Measurements from ENCODE around the gene ADAMTSL3.

Gene ADAMTSL3

DNA sequence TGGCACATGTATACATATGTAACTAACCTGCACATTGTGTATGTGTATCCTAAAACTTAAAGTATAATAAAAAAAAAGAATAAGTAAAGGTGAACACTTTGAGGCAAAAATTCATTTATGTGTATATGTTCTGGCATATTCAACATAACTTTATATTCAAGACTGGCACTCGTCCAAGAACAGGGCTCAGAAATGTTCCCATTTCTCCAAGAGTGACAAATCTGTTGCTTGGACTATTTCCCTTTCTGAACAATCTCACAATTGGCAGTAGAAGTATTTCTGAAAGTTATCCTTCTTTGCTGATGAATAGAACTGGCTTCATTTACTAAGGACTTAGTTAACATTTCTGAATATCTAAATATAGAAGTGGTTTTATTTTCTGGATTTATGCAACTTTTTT is 212.8 kb downstream of the ADAMTSL3 start:
- no peak for DNase-seq (ENCODE audit: low read depth in 2 of 3, low spot score in 2 of 3)

DNA sequence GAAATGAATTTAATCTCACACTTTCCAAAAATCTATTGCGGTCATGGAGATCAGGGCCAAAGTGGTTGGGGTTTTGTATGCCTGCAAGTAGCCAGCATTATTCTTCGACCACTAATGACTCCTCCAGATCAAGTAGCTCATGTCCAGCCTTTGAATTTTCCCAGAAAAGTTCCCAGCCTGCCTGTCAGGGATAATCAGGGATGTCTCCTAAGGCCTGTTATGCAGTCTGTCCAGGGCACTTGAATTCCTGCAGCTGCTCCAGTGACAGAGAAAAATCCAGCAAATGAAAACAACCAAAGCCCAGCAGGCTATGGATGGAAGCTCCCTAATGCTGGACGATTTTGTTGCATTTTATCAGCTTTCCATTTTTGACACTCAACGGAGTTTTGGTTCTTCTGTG is 215.4 kb downstream of the ADAMTSL3 start:
- DNase-seq (ENCODE audit: low read depth in 2 of 3, low spot score in 2 of 3) = no peak

DNA sequence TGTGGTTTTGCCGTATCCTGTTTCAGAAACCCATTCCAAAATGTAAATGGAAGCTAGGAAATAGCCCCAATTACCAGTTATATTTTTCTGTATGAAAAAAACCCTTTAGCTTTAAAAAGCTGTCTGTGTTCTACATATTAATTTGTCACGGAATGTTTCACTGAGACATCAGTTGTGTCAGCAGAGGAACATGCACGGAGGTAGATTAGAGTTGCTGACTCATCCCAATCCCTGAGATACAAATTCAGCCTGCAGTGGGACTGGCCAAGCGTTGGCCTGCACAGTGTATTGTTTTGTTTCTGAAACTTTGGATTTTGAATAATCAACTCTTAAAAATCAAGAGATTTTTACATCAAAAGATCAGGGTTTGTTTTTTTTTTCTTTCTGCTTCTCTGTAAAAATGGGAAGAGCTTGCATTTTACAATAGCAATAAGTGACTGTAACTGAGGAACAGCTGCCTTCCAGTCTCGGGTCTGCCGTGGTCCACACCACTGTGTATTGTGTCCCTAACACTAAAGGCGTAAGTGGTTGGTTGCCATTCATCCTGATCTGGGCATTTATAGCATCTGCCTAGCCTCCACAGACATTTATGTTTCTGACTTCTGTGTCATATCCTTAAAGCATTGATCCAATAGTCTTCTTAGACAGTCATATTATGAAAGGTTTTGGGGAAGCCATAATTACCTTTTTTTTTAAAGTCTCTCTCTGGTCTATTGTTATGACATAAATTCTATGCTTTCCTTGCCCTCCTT is 218.1 kb downstream of the ADAMTSL3 start:
- no peak for DNase-seq (ENCODE audit: low read depth in 2 of 3, low spot score in 2 of 3)

DNA sequence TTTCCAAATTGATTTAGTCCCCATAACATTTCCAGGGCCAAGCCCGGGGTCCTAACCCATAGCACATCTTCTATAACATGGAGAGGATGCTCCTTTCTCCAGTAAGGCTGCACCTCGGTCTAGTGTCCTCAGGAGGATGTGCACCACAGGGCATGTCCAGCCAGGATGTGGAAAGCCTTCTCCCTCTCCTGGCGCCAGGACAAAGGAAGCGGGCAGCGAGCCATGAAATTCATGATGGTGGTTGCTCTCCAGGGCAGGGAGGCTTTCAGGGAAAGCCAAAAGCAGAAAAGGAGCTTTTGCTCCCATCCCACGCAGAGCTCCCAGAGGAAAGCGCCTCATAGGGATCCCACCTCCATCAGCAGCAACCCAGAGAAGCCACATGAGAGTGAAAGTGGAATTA is 220.0 kb downstream of the ADAMTSL3 start:
- no peak for DNase-seq (ENCODE audit: low read depth in 2 of 3, low spot score in 2 of 3)

DNA sequence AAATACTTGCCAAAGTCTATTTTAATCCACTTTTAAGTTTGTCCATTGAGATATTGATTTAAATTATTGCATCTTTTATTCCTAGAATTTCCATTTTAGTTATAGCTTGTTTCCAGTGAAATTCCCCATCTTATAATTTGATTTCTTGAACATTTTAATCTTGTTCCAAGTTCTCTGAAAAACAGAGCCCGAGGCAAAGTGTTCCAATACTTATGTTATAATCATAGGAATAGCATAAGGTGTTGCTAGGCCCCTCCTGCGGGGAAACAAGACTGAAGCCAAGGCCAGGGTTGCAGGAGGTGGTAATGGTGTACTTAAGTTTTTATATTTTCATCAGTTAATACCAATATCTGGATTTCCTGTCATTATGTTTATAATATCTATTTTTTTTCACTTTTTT is 226.6 kb downstream of the ADAMTSL3 start:
- DNase-seq (ENCODE audit: low read depth in 2 of 3, low spot score in 2 of 3) = no peak

DNA sequence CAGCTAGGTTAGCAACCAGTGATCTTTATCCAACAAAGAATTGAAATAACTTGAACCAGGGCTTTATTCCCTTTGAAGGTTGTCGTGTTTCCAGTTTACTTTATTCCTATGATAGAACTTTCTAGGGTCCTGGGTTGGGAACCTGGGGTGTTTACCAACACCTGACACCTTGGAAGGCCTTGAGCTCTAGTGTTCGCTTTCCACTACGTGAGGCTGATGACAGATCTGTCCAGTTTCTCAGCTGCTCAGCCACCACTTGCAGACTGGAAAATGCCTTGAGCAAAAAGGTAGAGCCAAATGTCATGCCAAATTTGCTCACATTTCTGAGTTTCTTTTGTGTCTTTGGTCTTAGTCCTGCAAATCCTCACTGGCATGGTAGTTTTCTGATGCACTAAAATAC is 227.2 kb downstream of the ADAMTSL3 start:
- DNase-seq (ENCODE audit: low read depth in 2 of 3, low spot score in 2 of 3) = no peak

DNA sequence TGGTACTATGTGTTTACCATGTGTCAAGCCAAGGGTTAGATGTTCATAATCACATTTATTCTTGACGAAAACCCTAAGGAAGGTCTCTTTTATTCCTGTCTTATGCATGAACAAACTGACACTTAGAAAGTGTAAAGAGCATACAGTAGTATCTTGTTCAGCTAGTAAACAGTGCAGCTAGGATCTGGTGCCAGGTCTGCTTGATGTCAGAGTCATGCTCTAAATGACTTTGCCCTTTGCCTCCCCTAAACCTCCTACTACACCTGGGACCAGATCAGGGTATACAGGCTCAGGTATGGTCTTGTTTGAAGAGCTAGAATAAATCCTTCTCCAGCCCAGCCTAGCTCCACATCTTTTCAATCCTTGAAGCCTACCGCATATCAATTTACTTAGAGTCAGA is 232.4 kb downstream of the ADAMTSL3 start:
- no peak for DNase-seq (ENCODE audit: low read depth in 2 of 3, low spot score in 2 of 3)

DNA sequence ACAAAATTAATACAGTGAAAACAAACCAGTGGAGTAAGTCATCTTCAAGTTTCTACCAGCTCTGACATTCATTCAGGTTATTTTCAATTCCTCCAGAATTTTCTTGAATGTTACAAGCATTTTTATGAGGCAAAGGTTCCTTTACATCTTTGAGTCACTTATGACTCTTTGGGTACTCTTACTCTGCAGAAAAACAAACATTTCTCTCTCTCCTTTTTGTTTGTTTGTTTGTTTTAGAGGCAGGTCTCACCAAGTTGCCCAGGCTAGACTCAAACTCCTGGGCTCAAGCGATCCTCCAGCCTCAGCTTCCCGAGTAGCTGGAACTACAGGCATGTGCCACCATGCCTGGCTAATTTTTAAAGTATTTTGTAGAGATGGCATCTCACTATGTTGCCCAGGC is 233.5 kb downstream of the ADAMTSL3 start:
- no peak for DNase-seq (ENCODE audit: low read depth in 2 of 3, low spot score in 2 of 3)

DNA sequence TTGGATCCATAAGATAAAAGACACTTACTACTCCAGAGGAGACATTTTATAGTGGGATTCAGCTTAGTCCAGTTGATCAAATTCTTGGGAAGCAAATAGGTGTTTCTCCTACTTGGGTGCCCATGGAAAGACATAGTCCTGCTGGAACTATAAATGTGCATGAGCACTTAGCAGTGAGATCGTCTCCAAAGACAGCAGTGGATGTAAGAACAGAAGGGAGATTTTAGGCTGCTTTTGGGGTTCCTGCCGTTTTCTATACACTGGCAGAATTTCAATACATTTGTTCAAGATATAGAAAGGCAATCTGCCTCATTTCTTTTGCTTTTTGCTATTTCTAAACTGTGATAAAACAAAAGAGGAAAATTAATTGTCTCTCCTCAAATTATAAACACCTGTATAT is 234.0 kb downstream of the ADAMTSL3 start:
- no peak for DNase-seq (ENCODE audit: low read depth in 2 of 3, low spot score in 2 of 3)

DNA sequence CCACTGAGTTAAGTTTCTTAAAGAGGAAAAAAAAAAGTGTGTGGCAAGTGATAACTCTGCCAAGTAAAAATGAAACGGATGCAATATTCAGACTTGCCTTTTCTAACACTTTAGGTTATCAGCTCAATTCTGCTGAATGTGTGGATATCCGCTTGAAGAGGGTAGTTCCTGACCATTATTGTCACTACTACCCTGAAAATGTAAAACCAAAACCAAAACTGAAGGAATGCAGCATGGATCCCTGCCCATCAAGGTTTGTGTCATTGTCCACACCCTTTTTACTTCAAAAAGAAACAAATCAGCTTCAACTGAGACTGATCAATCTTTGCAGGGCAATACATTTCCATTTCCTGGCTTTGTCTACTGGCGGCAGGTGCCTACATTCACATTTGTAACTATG is 236.1 kb downstream of the ADAMTSL3 start:
- DNase-seq (ENCODE audit: low read depth in 2 of 3, low spot score in 2 of 3) = no peak

DNA sequence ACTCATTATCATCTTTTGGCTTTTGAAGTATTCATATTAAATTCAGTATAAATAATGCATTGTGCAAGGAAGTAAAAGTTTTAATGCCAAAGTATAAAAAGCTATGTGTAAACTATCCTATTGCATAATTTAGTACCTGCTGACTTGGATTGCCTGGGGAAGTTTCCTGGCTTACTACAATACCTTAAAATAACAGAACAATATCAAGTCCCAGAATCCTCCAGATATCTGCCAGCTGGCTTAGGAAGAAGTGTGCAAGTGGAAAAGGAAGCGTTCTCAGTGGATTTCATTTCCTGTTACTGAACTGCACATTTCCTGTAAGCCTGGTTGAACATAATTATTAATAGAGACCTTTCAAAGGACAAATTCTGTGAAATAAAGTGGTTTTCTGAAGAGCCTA is 236.7 kb downstream of the ADAMTSL3 start:
- no peak for DNase-seq (ENCODE audit: low read depth in 2 of 3, low spot score in 2 of 3)

DNA sequence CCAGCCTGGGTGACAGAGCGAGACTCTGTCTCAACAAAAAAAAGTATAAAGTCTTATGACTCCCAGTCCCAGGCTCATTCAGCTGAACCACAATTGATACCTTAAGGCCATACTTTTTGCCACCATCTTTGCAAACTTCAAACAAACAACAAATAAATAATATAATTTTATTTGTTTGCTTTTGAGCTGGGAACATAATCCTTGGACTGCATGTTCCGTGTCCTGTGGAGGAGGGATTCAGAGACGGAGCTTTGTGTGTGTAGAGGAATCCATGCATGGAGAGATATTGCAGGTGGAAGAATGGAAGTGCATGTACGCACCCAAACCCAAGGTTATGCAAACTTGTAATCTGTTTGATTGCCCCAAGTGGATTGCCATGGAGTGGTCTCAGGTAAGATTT is 238.6 kb downstream of the ADAMTSL3 start:
- DNase-seq (ENCODE audit: low read depth in 2 of 3, low spot score in 2 of 3) = no peak

DNA sequence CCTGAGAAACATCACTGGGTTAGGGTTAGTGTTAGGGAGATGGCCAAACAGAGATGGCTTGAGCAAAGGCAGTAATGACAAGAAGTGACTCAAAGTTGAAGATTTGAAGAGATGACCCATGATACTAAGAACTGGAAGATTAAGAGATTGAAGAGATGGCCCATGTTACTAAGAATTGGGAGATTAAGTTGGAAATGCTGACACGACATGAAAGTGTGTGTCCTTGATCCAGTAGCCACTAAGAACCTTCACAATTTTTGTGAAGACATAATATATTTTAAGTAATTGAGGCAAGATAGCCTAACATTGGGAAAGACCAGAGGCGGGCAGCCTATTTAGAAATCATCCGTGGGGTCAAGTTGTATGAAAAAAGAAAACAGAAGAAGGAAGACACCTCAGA is 239.4 kb downstream of the ADAMTSL3 start:
- DNase-seq (ENCODE audit: low read depth in 2 of 3, low spot score in 2 of 3) = no peak

DNA sequence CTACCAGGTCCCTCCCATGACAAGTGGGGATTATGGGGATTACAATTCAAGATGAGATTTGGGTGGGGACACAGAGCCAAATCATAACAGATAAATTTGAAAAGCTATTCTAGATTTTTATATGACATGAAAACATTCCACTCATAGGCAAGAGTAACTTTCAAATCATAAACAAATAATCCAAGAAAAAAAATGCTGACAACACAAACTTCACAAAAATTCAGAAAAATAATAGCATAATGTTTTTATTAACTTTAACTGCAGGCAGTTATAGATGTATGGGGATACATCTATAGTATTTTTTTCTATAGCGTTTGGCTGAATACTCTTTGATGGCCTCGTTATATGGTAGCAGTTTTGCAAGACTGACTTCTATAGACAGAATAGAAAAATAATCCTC is 243.1 kb downstream of the ADAMTSL3 start:
- no peak for DNase-seq (ENCODE audit: low read depth in 2 of 3, low spot score in 2 of 3)

DNA sequence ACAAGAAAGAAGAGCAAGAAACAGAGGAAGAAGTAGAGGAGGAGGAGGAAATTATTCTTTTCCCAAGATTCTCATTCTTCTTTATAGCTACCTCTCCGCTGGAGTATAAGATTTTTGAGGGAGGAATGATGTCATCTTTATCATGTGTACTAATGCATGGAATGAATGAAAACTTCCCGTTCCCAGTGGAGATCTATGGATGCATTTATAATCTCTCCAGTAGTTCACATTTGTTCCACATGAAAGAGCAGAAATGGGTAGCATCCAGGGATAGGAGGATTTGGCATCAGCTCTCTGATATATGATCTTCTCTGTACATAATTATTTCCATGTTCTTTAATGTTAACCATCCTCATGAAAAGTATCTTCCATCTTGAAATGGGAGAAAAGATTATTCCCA is 244.4 kb downstream of the ADAMTSL3 start:
- no peak for DNase-seq (ENCODE audit: low read depth in 2 of 3, low spot score in 2 of 3)

DNA sequence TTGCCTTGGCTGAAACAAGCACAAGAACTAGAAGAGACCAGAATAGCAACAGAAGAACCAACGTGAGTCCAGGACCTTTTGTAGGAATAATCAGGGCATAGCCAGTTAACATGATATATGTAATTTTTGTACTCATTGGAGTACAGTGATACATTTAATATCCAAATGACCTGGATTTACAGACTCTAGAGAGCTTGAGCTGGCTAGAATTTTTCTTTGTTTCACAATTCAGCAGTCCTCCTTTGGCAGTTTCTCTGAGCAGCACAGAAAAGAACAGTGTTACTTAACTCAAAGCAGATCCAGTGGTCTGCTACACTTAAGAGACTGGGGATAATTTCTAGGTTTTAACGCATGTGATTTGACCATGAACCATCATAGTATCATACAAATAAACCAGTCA is 245.7 kb downstream of the ADAMTSL3 start:
- DNase-seq (ENCODE audit: low read depth in 2 of 3, low spot score in 2 of 3) = no peak

DNA sequence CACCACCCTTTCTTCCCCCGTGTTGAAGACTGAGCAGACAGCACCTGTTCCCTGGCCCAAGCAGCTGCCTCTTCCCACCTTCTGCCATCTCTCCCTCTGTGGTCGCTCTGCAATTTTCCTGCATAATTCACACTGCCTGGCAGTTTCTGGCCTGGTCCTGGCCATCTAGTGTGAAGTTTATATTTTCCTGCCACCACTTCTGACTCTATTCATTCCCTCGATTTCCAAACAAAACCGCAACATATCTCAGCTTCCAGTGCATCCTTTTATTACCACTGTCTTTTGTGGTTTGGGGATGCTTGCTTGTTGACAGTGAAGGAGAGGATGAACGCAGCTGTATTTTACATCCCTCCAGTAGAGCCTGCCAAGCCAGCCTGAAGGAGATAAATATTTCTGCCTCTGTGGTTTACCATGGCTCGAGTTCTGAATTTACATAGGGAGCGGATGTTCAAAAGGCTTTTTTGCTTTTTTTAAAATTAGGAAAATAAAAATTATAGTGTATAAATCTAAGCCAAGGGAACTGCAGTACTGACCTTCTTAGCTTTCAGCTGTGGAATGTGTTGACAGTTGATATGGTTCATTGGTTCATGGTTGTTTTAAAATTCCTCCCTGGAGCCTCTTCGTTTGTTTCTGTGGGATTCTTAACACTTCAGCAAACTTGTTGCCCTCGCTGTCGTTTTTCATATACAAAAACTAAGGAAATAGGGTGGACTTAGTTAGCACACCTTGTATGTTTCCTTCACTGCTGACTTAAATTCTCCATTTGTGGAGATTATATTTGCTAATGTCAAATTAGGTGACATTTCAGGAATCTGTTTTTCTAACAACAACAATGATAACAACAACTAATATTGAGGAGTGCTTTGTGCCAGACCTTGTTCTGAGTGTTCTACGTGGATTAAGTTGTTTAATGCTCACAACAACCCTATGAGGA is 250.5 kb downstream of the ADAMTSL3 start:
- no peak for DNase-seq (ENCODE audit: low read depth in 2 of 3, low spot score in 2 of 3)

DNA sequence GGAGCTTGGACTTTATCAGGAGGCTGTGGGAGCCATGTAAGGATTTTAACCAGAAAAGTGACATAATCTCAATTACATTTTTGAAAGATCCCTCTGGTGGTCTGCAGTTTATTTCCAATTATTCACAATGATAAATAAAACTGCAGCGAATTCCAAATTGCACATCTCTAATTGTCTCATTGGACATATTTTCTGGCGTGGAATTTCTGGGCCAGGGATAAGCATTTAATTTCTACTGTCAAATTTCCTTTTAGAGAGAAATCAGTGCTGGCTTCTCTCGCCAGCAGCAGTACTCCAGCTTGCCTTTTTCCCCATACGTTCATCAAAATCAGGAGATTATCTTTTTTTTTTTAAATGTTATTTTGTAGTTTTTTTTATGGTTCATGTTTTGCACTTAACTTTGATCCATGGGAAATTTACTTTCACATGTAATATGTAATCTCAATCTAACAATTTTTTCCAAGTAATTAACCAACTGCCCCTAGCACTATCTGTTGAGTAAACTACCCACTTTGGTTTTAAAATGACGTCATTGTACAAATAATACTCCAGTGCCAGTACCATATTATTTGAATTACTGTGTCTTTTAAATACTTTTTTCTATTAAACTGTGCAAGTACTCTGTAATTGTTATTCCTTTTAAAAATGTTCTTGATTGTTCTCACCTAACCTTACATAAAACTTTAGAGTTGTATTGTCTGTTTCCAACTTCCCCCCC is 251.8 kb downstream of the ADAMTSL3 start:
- DNase-seq (ENCODE audit: low read depth in 2 of 3, low spot score in 2 of 3) = no peak

DNA sequence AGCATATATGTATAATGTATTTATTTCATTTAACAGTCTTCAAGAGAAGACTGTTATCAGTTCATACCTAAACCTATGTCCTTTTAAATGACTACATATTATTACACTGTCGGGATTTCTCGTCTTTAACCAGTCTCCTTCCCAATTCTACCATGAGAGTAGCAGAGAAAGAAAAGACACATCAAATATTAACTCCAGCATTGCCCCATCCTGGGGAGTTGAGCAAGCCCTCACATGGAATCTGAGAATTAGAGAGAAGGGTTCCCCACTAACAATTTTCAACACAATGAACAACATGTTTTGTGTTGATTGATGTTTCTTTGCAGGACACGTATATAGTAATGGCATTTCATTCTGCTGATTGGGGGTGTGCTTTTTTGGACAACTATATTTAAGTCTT is 257.4 kb downstream of the ADAMTSL3 start:
- no peak for DNase-seq (ENCODE audit: low read depth in 2 of 3, low spot score in 2 of 3)

DNA sequence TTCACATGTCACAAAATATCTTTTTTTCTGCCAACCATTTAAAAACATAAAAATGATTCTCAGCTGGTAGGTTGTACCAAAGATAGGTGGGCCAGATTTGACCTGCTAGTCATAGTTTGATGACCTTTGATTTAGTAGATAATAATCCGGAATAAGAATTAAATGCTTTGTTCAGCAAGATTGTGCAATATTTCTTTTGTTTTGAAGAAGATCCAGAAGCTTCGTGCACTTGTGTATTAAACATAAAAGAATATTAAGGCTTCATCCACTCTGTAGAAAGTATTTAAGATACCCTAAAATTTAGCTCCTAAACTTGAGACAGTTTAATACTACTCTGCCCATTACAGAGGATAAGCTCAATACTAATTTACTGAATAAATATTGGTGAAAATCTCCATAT is 258.4 kb downstream of the ADAMTSL3 start:
- DNase-seq (ENCODE audit: low read depth in 2 of 3, low spot score in 2 of 3) = no peak

DNA sequence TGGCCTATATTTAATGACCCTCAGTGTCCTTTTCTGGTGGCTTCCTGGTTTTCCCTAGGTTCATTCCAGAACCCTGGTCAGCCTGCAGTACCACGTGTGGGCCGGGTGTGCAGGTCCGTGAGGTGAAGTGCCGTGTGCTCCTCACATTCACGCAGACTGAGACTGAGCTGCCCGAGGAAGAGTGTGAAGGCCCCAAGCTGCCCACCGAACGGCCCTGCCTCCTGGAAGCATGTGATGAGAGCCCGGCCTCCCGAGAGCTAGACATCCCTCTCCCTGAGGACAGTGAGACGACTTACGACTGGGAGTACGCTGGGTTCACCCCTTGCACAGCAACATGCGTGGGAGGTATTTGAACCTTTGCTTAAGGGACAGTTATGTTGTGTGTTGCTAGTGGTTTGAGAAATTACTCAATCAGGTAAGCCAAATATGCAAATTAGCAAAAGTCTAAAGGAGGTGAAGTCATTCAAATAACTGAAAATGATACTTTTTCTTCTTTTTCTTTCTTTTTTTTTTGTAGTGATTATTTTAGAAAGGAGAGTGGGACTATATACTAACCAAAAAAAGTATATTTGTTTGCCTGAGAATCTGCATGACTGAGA is 259.2 kb downstream of the ADAMTSL3 start:
- DNase-seq (ENCODE audit: low read depth in 2 of 3, low spot score in 2 of 3) = no peak

Measured in activated CD8-positive, alpha-beta memory T cell treated with anti-CD3 and anti-CD28 coated beads for 48 hours (primary cell).